Right lobe of liver (tissue), 6 donors: Measurements from ENCODE around the gene GRM7. TPM values are rescaled to one million over a fixed set of nuclear protein-coding genes. Genes with fewer than 3 reads are reported as not detected.

Experiments
- ATAC-seq, 4 donors: fragments of 200-7000 bp; cut with Tn5 transposase; one replicate each; pipeline ENCODE4 v1.9.1; 2020; ENCODE audit warnings: mild to moderate bottlenecking in 4 of 4, moderate library complexity in 4 of 4
- DNase-seq, 3 donors: peaks; one replicate each; pipeline ENCODE4 v3.0.0-alpha.2; 2020
- H3K27ac ChIP-seq, 3 donors: fragments of 200-600 bp; one replicate each; pipeline ENCODE4 v1.8.0; 2022
- H3K27me3 ChIP-seq, 2 donors: fragments of 200-600 bp; one replicate each; pipeline ENCODE4 v1.8.0; 2022
- H3K36me3 ChIP-seq, 4 donors: fragments of 200-600 bp; sonication (generic) in 1 of 4; one replicate each; pipeline versions ENCODE4 v1.5.1 to v1.8.0; 2017 to 2022; ENCODE audit warnings: control low read depth in 1 of 4
- H3K4me1 ChIP-seq, 4 donors: fragments of 200-600 bp; sonication (generic) in 1 of 4; one replicate each; pipeline versions ENCODE4 v1.5.1 to v1.8.0; 2017 to 2022; ENCODE audit warnings: control low read depth in 1 of 4
- H3K4me3 ChIP-seq, 3 donors: fragments of 200-600 bp; one replicate each; pipeline ENCODE4 v1.8.0; 2022
- H3K9me3 ChIP-seq, 4 donors: fragments of 200-600 bp; sonication (generic) in 1 of 4; one replicate each; pipeline versions ENCODE4 v1.5.1 to v1.8.0; 2017 to 2022; ENCODE audit warnings: control low read depth in 1 of 4
- POLR2A ChIP-seq: fragments of 450-650 bp; IDR thresholded peaks from one replicate; pipeline ENCODE4 v1.6.1; 2017; ENCODE audit warnings: antibody characterized with exemption, mild to moderate bottlenecking
- WGBS: methylation state at CpG from one replicate; pipeline ENCODE4 v1.1.6; 2018; ENCODE audit warnings: low coverage, low lambda C conversion rate; ENCODE audit not compliant: insufficient coverage; ENCODE audit errors: missing lambda C conversion rate; 5-methylcytosine and 5-hydroxymethylcytosine counted together
- intact Hi-C, 2 donors: fragments of 100-400 bp; cut with DNase I; formaldehyde crosslinking; loops; one replicate each; pipeline versions ENCODE4 v1.11.2 to v1.14.1; 2022
- total RNA-seq, 6 experiments: library from RNA; depleted of rRNA in 2 of 6; stranded (reverse); fragments of >200 nt in 2 of 6; fragmentation: NEBNext Ultra II Directional in 3 of 6; extraction: Animal tissue kit (Norgen Biotek cat#: 25700) in 3 of 6; gene quantifications; one replicate each; pipeline versions ENCODE4 v1.1.0 to v1.2.4, GENCODE V29; 2016 to 2023
- TF ChIP-seq, protein P1 (sequence below), 4 donors: fragments of 200-600 bp in 3 of 4; fragments of 450-650 bp in 1 of 4; IDR thresholded peaks; one replicate each; pipeline versions ENCODE4 v1.5.1 to v1.8.0; 2016 to 2022; ENCODE audit warnings: antibody characterized with exemption in 4 of 4, mild to moderate bottlenecking in 2 of 4
- donor health status: DM: no; HTN: yes; CAD: no.
- donor health status: DM: no; HTN: no; CAD: no.
- donor health status: DM: no; HTN: no; CAD: no.
- donor health status: DM: no; HTN: yes; CAD: no.
- donor health status: DM: no; HTN: yes; CAD: no.

Gene GRM7
- total RNA-seq, 6 experiments from 2014 or later = 0.20 to 0.56 TPM; not detected in 4

DNA sequence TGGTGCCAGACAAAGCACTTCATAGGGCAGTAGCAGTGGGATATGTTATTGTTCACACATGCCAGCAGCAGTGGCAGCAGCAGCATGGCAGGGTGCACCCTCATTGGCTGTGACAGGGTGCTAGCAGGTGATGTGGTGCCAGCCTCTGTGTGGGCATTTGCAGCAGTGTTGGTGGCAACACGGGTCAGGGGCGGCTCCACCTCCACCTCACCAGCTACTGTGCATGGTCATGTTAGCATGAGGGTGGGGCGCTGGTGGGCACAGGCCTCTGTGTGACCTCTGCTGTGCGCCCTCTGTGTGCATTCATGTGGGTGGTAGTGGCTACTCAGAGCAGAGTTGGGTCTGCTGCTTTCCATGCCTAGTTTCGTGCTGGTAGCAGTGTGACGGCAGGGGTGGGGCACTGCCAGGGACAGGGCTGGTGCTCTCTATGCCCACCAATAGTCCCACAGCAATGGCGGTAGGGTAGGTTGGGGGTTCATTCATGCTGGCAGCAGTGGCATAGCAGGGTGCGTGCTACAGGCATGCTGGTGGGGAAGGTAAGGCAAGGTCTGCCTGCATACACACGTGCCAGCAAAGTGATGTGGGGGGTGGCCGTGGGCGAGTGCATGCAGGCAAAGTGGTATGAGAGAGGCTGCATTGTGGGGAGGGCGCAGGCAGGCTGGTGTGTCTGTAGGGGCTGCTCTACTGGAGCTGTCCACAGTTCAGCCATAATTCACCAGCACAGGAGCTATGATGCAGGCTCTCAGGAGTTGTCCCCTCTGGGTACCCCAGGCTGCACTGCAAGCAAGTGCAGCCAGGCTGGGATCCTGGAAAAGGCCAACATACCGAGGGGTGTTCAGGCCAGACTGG, 402.7 kb downstream of the GRM7 start:
- intact Hi-C loops = no loop called here
- Histone ChIP-seq H3K4me1 (no peaks in the 10 kb centered on the region), H3K9me3 (no peaks in the 10 kb centered on the region), H3K36me3 (no peaks in the 10 kb centered on the region), H3K4me3 (no peak overlapping the region), H3K27me3 (no peaks in the 10 kb centered on the region), H3K27ac (no peak overlapping the region)
- ATAC-seq (peak in 1 of 4 donors; percentile 21), DNase-seq (no peak)
- WGBS = 90% methylated on average over 2 of the region's 13 CpGs
- no peak for TF ChIP-seq POLR2A
- TF ChIP-seq, protein P1, sequence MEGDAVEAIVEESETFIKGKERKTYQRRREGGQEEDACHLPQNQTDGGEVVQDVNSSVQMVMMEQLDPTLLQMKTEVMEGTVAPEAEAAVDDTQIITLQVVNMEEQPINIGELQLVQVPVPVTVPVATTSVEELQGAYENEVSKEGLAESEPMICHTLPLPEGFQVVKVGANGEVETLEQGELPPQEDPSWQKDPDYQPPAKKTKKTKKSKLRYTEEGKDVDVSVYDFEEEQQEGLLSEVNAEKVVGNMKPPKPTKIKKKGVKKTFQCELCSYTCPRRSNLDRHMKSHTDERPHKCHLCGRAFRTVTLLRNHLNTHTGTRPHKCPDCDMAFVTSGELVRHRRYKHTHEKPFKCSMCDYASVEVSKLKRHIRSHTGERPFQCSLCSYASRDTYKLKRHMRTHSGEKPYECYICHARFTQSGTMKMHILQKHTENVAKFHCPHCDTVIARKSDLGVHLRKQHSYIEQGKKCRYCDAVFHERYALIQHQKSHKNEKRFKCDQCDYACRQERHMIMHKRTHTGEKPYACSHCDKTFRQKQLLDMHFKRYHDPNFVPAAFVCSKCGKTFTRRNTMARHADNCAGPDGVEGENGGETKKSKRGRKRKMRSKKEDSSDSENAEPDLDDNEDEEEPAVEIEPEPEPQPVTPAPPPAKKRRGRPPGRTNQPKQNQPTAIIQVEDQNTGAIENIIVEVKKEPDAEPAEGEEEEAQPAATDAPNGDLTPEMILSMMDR (IDR thresholded peaks at IDR 0.05) = no peak

DNA sequence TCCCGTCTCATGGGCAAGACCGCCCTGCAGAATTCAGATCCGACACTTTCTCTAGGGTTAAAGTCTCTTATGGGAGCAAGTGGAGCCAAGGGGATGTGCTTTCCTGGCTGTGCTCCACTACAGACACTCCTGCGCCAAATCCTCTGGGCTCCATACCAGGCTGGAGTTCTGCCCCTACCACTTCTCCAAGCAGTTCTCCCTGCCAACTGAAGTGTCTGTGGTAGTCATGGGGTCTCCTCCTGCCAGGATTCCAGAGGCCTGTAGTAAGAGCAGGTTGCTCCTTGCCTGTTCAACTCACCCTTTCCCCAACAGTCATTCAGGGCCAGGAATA, 403.2 kb downstream of the GRM7 start:
- DNase-seq = peak in 1 of 3 donors; percentile 31
- TF ChIP-seq, protein P1 (IDR thresholded peaks at IDR 0.05) = no peak
- no peak for TF ChIP-seq POLR2A
- H3K4me1 ChIP-seq = no peaks in the 10 kb centered on the region
- no peaks in the 10 kb centered on the region for H3K27me3 ChIP-seq
- no peak overlapping the region for H3K27ac ChIP-seq
- no peak overlapping the region for H3K4me3 ChIP-seq
- no peaks in the 10 kb centered on the region for H3K9me3 ChIP-seq
- WGBS = no CpG with 5 or more reads among the region's 4 CpGs
- intact Hi-C loops = no loop called here
- ATAC-seq = no peak
- no peaks in the 10 kb centered on the region for H3K36me3 ChIP-seq

DNA sequence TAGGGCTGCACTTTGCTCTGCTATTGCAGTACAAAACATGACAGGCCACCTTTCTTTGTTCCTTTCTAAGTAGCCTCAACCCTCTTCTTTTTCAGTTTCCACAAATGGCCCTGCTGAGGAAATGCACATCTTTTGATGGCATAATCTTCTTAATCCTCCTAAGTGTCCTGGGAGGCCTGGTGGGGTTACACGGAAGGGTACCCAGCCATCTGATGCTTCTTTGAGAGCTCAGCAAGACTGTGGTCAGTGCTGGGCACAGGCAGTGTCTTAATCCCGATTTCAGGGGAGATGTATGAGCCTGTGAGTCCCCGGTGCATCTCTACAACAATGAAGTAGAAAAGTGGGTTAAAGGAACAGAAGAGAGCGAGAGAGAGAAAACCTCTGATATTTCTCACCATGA, 404.8 kb downstream of the GRM7 start:
- Histone ChIP-seq H3K4me1 (no peaks in the 10 kb centered on the region), H3K9me3 (no peaks in the 10 kb centered on the region), H3K27ac (no peak overlapping the region), H3K4me3 (no peak overlapping the region), H3K36me3 (no peaks in the 10 kb centered on the region), H3K27me3 (no peaks in the 10 kb centered on the region)
- no peak for TF ChIP-seq POLR2A
- TF ChIP-seq, protein P1 (IDR thresholded peaks at IDR 0.05) = no peak
- 34% methylated on average over 4 of the region's 4 CpGs for WGBS
- ATAC-seq (no peak), DNase-seq (no peak)
- intact Hi-C loops = no loop called here

DNA sequence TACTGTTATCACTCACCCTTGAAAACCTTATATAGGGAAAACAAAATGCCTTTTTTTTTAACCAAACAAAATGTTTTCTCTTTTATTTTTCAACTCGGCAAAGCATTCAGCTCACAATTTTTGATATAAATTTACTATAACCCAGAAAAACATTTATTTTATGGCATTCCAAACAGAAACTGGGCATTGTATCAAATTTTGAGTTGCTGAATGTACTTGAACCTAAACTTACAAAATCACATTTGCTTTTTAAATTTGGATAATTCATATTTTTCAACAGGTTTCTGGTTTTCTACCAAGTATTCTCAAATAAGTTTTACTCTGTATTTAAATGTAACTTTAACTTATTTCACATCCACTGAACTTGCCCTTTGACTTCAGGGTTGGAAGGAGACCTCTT, 405.6 kb downstream of the GRM7 start:
- Histone ChIP-seq H3K27me3 (no peaks in the 10 kb centered on the region), H3K9me3 (no peaks in the 10 kb centered on the region), H3K27ac (no peak overlapping the region), H3K4me3 (no peak overlapping the region), H3K36me3 (no peaks in the 10 kb centered on the region), H3K4me1 (no peaks in the 10 kb centered on the region)
- ATAC-seq = no peak
- TF ChIP-seq, protein P1 (IDR thresholded peaks at IDR 0.05) = no peak
- TF ChIP-seq POLR2A = no peak
- intact Hi-C loops = no loop called here
- WGBS = 54% methylated on average over 1 of the region's 1 CpG
- no peak for DNase-seq
